Fibroblast of villous mesenchyme (primary cell): ENCODE data around the gene AFF4. TPM values are rescaled to one million over a fixed set of nuclear protein-coding genes. Genes with fewer than 3 reads are reported as not detected.
"Not testable (repeated sequence)": the region's sequence is repeated elsewhere in the genome, so short reads cannot be mapped to it uniquely, and the experiment has no call there.

Experiments used
- DNase-seq: peaks from one replicate; pipeline ENCODE4 v3.0.0-alpha.2; 2010; ENCODE audit warnings: low read depth
- H3K4me3 ChIP-seq: 2 replicates; pipeline ENCODE4 v1.5.1; 2011; ENCODE audit warnings: low read depth, mild to moderate bottlenecking, low read length
- total RNA-seq: library from RNA; depleted of rRNA; stranded (reverse); fragments of >200 nt; gene quantifications from 2 replicates; pipeline ENCODE4 v1.2.3, GENCODE V29; 2012
- TF ChIP-seq, protein P1 (sequence below): IDR thresholded peaks from 2 replicates; pipeline ENCODE4 v1.5.1; 2012; ENCODE audit warnings: low read depth, mild to moderate bottlenecking, low read length; ENCODE audit not compliant: insufficient read depth

The AFF4 gene
- total RNA-seq, 1 donor: 95.0 TPM

DNA sequence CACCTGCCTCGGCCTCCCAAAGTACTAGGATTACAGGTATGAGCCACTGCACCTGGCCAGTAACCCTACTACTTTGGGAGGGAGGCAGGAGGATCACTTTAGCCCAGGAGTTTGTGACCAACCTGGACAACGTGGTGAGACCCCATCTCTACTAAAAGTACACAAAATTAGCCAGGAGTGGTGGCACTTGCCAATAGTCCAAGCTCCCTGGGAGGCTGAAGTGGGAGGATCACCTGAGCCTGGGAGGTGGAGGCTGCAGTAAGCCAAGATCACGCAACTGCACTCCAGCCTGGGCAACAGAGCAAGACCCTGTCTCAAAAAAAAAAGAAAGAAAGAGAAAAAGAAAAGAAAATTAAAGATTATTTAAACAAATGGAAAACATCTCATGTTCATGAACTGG, 107.4 kb downstream of the AFF4 start:
- no peak overlapping the region for H3K4me3 ChIP-seq
- DNase-seq: no peak
- TF ChIP-seq, protein P1, sequence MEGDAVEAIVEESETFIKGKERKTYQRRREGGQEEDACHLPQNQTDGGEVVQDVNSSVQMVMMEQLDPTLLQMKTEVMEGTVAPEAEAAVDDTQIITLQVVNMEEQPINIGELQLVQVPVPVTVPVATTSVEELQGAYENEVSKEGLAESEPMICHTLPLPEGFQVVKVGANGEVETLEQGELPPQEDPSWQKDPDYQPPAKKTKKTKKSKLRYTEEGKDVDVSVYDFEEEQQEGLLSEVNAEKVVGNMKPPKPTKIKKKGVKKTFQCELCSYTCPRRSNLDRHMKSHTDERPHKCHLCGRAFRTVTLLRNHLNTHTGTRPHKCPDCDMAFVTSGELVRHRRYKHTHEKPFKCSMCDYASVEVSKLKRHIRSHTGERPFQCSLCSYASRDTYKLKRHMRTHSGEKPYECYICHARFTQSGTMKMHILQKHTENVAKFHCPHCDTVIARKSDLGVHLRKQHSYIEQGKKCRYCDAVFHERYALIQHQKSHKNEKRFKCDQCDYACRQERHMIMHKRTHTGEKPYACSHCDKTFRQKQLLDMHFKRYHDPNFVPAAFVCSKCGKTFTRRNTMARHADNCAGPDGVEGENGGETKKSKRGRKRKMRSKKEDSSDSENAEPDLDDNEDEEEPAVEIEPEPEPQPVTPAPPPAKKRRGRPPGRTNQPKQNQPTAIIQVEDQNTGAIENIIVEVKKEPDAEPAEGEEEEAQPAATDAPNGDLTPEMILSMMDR: no peak

DNA sequence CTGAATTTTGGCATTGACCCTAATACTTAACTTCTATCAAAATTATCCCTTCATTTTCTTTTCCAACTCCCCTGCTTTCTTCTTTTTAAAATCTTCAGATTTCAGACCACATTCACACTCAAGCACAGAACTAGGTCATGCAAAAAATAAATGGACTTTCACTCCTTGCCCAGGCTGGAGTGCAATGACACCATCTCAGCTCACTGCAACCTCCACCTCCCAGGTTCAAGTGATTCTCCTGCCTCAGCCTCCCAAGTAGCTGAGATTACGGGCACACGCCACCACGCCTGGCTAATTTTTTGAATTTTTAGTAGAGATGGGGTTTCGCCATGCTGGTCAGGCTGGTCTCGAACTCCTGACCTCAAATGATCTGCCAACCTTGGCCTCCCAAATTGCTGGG, 108.4 kb downstream of the AFF4 start:
- H3K4me3 ChIP-seq, DNase-seq: not testable (repeated sequence)

DNA sequence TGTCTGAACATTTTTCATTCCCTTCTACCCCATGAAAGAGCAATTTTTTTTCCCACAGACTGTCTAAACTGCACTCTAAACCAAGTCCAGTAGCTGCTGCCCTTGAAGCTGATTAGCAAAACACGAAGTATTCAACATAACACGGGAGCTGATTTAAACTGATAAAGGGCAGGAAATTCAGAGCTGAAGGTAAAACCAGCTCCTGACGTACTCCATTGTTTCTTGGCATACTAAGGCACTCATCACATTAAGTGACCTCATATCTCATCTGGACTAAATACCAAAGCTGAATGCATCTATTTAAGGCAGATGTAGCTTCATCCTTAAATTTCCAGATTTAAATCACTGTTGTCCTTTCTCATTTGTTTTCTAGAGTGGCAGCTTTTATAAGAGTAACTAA, 109.1 kb downstream of the AFF4 start:
- TF ChIP-seq, protein P1: no peak
- DNase-seq: no peak
- H3K4me3 ChIP-seq: no peak overlapping the region

DNA sequence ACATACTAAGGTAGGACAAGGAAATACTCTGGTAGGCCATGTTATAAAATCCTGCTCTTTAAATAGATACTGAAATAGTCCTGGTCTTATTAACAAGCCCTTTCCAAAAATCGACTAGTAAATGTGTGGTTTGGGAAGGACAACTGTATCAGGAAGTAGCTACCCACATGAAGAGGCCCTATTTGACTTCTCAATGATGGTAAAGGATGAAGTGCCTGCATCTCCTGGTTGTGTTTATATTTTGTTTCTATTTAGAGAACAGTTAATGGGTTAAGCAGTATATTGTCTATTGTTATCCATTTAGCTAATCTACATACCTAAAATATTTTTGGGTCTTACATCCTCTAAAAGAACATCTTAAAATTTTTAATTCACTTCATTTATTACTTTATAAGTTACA, 109.6 kb downstream of the AFF4 start:
- no peak for DNase-seq
- TF ChIP-seq, protein P1: no peak

DNA sequence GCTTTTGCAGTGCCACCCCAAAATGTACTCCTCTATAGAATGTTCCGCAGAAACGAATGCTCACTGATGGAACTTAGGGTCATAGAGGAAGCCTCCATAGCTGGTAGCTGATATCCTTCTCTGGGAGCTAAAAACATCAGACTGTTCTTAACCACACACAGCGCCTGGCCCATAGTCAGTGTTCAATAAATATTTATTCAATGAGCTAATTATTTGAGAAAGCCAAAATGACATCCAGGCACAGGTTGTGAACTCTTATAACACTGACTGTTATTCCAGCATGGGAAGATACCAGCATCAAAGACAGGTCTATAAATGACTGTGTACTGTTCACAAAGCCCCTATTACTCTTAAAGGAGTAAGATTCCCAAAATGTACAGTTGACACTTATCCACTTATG, 110.1 kb downstream of the AFF4 start:
- TF ChIP-seq, protein P1: no peak
- DNase-seq: no peak
- no peak overlapping the region for H3K4me3 ChIP-seq

More for the DNA sequence above, 109.6 kb downstream of the AFF4 start:
- no peak overlapping the region for H3K4me3 ChIP-seq

DNA sequence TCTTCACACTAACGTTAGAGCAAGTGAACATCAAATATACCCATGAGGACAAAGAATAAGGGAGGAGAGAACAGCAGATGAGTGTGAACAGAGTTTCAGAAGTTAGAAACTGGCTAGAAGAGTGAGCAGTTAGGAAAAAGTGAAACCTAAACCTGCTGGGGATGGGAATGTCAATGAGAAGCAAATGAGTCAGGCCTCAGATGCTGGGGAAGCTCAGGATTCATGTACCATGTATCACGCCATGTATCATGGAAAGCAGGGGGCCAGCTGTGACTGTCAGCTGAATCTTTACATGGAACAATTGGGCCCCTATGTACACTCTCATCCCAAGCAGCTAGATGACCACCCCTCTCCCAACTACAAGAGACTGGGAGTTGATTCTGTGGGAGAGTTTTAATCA, 113.4 kb downstream of the AFF4 start:
- TF ChIP-seq, protein P1: no peak
- DNase-seq: no peak

DNA sequence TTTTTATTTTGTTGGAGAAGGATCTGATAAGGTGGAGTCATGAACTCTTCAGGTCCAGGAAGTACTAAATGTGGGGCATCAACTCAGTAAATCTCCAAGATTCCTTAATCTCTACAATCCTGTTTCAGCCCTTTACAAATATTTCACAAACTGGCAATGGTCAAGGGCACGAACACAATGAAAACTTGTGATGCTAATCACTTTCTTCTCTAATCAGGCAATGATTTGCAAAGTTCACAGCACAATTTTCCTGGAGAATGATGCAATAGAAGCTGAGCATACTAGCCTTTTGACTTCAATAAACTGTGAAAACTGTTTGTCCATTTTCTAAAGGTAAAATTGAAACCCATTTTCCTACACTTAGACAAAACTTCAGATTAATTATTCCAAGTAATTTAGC, 114.1 kb downstream of the AFF4 start:
- TF ChIP-seq, protein P1: no peak
- H3K4me3 ChIP-seq: no peak overlapping the region
- no peak for DNase-seq

More for the DNA sequence above, 113.4 kb downstream of the AFF4 start:
- no peak overlapping the region for H3K4me3 ChIP-seq

DNA sequence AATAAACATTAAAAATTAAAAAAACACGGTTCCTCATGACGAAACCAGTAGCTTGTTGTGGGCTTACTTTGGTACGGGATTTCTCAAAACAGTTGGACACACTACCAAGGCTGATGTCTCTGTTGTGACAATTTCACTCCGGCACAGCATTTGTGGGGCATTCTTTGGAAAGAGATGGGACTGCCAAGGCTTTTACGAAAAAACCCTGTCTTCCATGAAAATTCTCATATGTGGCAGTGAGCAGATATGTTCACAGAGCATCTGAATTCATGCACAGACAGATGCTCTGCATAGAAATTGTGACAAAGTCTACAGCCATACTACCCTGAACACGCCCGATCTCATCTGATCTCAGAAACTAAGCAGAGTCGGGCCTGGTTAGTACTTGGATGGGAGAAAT, 115.2 kb downstream of the AFF4 start:
- no peak for DNase-seq
- H3K4me3 ChIP-seq: no peak overlapping the region
- TF ChIP-seq, protein P1: no peak
